Panc1 (cell line): ENCODE results near the gene TMPRSS11B. TPM values are rescaled to one million over a fixed set of nuclear protein-coding genes. Genes with fewer than 3 reads are reported as not detected.

ENCODE experiments used
- ATAC-seq: fragments of 200-7000 bp; cut with Tn5 transposase; 2 replicates; pipeline ENCODE4 v1.9.1; 2020; ENCODE audit warnings: mild to moderate bottlenecking, moderate library complexity
- BruUV-seq: library from RNA; stranded (reverse); fragments of 400-500 nt; replicated peaks from 2 replicates; lab custom pipeline; 2021; lab: Mats Ljungman, UMichigan
- CTCF ChIA-PET: fragments of 300-600 bp; sonication (Branson Sonifier 250); formaldehyde crosslinking; loops from one replicate; lab custom pipeline; 2022; ENCODE audit warnings: antibody characterized with exemption; lab: Charles Lee
- POLR2A ChIA-PET: fragments of 300-600 bp; sonication (Branson Sonifier 250); formaldehyde crosslinking; loops from one replicate; lab custom pipeline; 2022; ENCODE audit warnings: antibody characterized with exemption; lab: Charles Lee
- DNase-seq: peaks from one replicate; pipeline ENCODE4 v3.0.0-alpha.2; 2010; ENCODE audit warnings: low read depth, low spot score
- H3K27ac ChIP-seq: 2 replicates; pipeline ENCODE4 v1.5.1; 2011; ENCODE audit warnings: mild to moderate bottlenecking, low read length, inconsistent platforms
- H3K27me3 ChIP-seq: fragments of 200-500 bp; sonication (Bioruptor generic); 2 replicates; pipeline ENCODE4 v1.6.0; 2014; ENCODE audit warnings: low read length, inconsistent platforms; ENCODE audit not compliant: control insufficient read depth, insufficient read depth
- H3K36me3 ChIP-seq: fragments of 200-500 bp; sonication (Bioruptor generic); 2 replicates; pipeline ENCODE4 v1.5.1; 2014; ENCODE audit warnings: inconsistent platforms, mild to moderate bottlenecking, low read length, moderate library complexity; ENCODE audit not compliant: control insufficient read depth, insufficient read depth
- H3K4me1 ChIP-seq: 2 replicates; pipeline ENCODE4 v1.5.1; 2011; ENCODE audit warnings: inconsistent platforms, mild to moderate bottlenecking, low read length, moderate library complexity; ENCODE audit not compliant: control insufficient read depth, insufficient read depth
- H3K4me3 ChIP-seq, 2 experiments: 2 replicates each; pipeline ENCODE4 v1.5.1; 2011 to 2012; ENCODE audit warnings: low read depth in 2 of 2, low read length in 2 of 2, mild to moderate bottlenecking in 2 of 2, inconsistent platforms in 1 of 2, moderate library complexity in 1 of 2
- H3K9me3 ChIP-seq: fragments of 200-500 bp; sonication (Bioruptor generic); 2 replicates; pipeline ENCODE4 v1.5.1; 2014; ENCODE audit warnings: low read depth, mild to moderate bottlenecking, inconsistent platforms, low read length, moderate library complexity; ENCODE audit not compliant: control insufficient read depth, insufficient read depth
- POLR2AphosphoS5 ChIP-seq: IDR thresholded peaks from 2 replicates; pipeline ENCODE4 v1.6.1; 2012; ENCODE audit warnings: mild to moderate bottlenecking, low read depth, low read length, moderate library complexity
- SIN3A ChIP-seq: IDR thresholded peaks from 2 replicates; pipeline ENCODE4 v1.6.1; 2012; ENCODE audit warnings: low read depth, mild to moderate bottlenecking, low read length, moderate library complexity, borderline replicate concordance; ENCODE audit not compliant: insufficient read depth
- TCF7L2 ChIP-seq: IDR thresholded peaks from 2 replicates; pipeline ENCODE4 v1.6.1; 2011; ENCODE audit warnings: mild to moderate bottlenecking, low read depth, low read length, inconsistent platforms
- in situ Hi-C: cut with HindIII; loops from 2 replicates; pipeline ENCODE4 v1.10.0; 2016; ENCODE audit warnings: low sequenced_read_pairs, low pct_unique_long_range_greater_than_20kb
- intact Hi-C: fragments of 100-400 bp; cut with micrococcal nuclease; formaldehyde crosslinking; loops from one replicate; pipeline ENCODE4 v1.10.0; 2022; ENCODE audit not compliant: unreplicated experiment
- total RNA-seq: library from RNA; stranded (reverse); gene quantifications from one replicate; pipeline ENCODE4 v1.2.1, GENCODE V29; 2021; ENCODE audit not compliant: unreplicated experiment
- TF ChIP-seq, protein P1 (sequence below), 2 experiments: IDR thresholded peaks; 2 replicates each; pipeline ENCODE4 v1.6.1; 2011 to 2012; ENCODE audit warnings: low read depth in 2 of 2, control low read depth in 1 of 2, low read length in 1 of 2, mild to moderate bottlenecking in 1 of 2, moderate library complexity in 1 of 2; ENCODE audit not compliant: insufficient read depth in 1 of 2
- TF ChIP-seq, protein P2 (sequence below): fragments of 450-650 bp; IDR thresholded peaks from 2 replicates; pipeline ENCODE4 v1.5.1; 2017; ENCODE audit warnings: mild to moderate bottlenecking

Gene TMPRSS11B
- total RNA-seq, 1 experiment from 2014 or later, result not detected

DNA sequence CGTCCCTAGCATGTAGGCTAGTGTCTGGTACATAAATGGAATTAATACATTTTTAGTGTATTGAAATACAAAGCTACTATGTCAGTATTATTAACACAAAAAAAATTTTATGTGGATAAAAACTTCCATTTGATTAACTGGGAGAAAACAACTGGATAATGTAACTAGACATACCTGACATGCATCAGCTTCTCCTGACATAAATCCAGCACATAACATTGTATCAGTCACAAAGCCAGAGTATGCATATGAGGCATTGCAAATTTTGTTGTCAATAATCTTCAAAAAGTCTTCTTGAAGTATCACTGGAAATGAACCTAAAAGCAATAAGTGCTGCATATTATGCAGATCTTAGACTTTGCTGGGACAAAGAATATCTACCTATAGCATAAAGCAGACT, 16.9 kb downstream of the TMPRSS11B start:
- TF ChIP-seq, protein P1, sequence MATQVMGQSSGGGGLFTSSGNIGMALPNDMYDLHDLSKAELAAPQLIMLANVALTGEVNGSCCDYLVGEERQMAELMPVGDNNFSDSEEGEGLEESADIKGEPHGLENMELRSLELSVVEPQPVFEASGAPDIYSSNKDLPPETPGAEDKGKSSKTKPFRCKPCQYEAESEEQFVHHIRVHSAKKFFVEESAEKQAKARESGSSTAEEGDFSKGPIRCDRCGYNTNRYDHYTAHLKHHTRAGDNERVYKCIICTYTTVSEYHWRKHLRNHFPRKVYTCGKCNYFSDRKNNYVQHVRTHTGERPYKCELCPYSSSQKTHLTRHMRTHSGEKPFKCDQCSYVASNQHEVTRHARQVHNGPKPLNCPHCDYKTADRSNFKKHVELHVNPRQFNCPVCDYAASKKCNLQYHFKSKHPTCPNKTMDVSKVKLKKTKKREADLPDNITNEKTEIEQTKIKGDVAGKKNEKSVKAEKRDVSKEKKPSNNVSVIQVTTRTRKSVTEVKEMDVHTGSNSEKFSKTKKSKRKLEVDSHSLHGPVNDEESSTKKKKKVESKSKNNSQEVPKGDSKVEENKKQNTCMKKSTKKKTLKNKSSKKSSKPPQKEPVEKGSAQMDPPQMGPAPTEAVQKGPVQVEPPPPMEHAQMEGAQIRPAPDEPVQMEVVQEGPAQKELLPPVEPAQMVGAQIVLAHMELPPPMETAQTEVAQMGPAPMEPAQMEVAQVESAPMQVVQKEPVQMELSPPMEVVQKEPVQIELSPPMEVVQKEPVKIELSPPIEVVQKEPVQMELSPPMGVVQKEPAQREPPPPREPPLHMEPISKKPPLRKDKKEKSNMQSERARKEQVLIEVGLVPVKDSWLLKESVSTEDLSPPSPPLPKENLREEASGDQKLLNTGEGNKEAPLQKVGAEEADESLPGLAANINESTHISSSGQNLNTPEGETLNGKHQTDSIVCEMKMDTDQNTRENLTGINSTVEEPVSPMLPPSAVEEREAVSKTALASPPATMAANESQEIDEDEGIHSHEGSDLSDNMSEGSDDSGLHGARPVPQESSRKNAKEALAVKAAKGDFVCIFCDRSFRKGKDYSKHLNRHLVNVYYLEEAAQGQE (IDR thresholded peaks at IDR 0.05; ENCODE audit: insufficient read depth in 1 of 2, low read depth in 2 of 2, low read length in 1 of 2), result no peak
- no peak for TF ChIP-seq SIN3A
- no peak for TF ChIP-seq POLR2AphosphoS5
- TF ChIP-seq, protein P2, sequence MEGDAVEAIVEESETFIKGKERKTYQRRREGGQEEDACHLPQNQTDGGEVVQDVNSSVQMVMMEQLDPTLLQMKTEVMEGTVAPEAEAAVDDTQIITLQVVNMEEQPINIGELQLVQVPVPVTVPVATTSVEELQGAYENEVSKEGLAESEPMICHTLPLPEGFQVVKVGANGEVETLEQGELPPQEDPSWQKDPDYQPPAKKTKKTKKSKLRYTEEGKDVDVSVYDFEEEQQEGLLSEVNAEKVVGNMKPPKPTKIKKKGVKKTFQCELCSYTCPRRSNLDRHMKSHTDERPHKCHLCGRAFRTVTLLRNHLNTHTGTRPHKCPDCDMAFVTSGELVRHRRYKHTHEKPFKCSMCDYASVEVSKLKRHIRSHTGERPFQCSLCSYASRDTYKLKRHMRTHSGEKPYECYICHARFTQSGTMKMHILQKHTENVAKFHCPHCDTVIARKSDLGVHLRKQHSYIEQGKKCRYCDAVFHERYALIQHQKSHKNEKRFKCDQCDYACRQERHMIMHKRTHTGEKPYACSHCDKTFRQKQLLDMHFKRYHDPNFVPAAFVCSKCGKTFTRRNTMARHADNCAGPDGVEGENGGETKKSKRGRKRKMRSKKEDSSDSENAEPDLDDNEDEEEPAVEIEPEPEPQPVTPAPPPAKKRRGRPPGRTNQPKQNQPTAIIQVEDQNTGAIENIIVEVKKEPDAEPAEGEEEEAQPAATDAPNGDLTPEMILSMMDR, result no peak
- no peak for TF ChIP-seq TCF7L2

DNA sequence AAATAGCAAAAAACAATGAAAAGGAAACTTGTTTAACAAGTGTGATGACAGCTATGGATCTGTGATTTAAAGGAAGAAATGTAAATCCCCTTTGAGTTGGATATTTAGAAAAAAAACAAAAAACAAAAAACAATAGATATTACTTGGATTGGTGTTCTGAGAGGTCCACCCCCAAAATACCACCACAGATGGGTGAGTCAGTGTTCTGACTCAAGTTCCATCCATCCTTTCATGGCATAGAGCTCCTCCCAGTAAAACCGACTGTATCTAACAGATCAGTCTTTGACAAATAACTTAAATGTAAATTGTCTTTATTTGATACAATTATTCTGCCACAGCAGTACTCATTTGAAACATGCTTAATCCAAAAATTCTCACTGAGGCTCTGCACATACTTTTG, 27.4 kb downstream of the TMPRSS11B start:
- Histone ChIP-seq H3K36me3 (no peaks in the 10 kb centered on the region), H3K9me3 (no peaks in the 10 kb centered on the region), H3K27me3 (no peaks in the 10 kb centered on the region), H3K27ac (no peak overlapping the region), H3K4me1 (no peaks in the 10 kb centered on the region), H3K4me3 (no peak overlapping the region)
- in situ Hi-C loops (no loop called here), intact Hi-C loops (no loop called here)
- no peak for DNase-seq
- ChIA-PET CTCF (no interaction called here), POLR2A (no interaction called here)
- no peak for ATAC-seq
- TF ChIP-seq, protein P1 (IDR thresholded peaks at IDR 0.05; ENCODE audit: insufficient read depth in 1 of 2, low read depth in 2 of 2, low read length in 1 of 2), result no peak
- TF ChIP-seq TCF7L2, result no peak
- TF ChIP-seq, protein P2, result no peak
- no peak for TF ChIP-seq SIN3A
- no peak for TF ChIP-seq POLR2AphosphoS5
- no TSS peak for BruUV-seq

More for the DNA sequence above, 16.9 kb downstream of the TMPRSS11B start:
- CTCF ChIA-PET, result no interaction called here
- POLR2A ChIA-PET, result no interaction called here
- in situ Hi-C loops (no loop called here), intact Hi-C loops (no loop called here)
- H3K27ac ChIP-seq, result no peak overlapping the region
- H3K36me3 ChIP-seq, result no peaks in the 10 kb centered on the region
- H3K27me3 ChIP-seq, result no peaks in the 10 kb centered on the region
- no TSS peak for BruUV-seq
- no peak overlapping the region for H3K4me3 ChIP-seq
- no peak for DNase-seq
- ATAC-seq, result no peak
- no peaks in the 10 kb centered on the region for H3K9me3 ChIP-seq
- H3K4me1 ChIP-seq, result no peaks in the 10 kb centered on the region
